T-helper 2 cell (primary cell): Measurements from ENCODE around the gene MTMR6.

Experiments
- DNase-seq, 5 experiments: peaks; one replicate each; pipeline versions ENCODE4 v3.0.0 to v3.0.0-alpha.2; 2012 to 2022

MTMR6 gene

GRCh38 chr13:25276748-25277147 is 10.5 kb downstream of the MTMR6 start:
- DNase-seq = peak in 1 of 5 experiments; percentile 32

- no peak for DNase-seq
Observed at GRCh38 chr13:25268561-25268960, 18.7 kb downstream of the MTMR6 start.

GRCh38 chr13:25267715-25268114 is 19.6 kb downstream of the MTMR6 start:
- DNase-seq = peak in 1 of 5 experiments; percentile 30

GRCh38 chr13:25266706-25267105 is 20.6 kb downstream of the MTMR6 start:
- no peak for DNase-seq

GRCh38 chr13:25262261-25262660 is 25.0 kb downstream of the MTMR6 start:
- DNase-seq = no peak

- DNase-seq = no peak
Observed at GRCh38 chr13:25253702-25254101, 33.6 kb downstream of the MTMR6 start.

- no peak for DNase-seq
Observed at GRCh38 chr13:25252752-25253151, 34.5 kb downstream of the MTMR6 start.

- DNase-seq = no peak
Observed at GRCh38 chr13:25252225-25252624, 35.1 kb downstream of the MTMR6 start.

- peak in 1 of 5 experiments; percentile 13 for DNase-seq
Observed at GRCh38 chr13:25249001-25249543, 38.2 kb downstream of the MTMR6 start.

- no peak for DNase-seq
Observed at GRCh38 chr13:25248071-25248470, 39.2 kb downstream of the MTMR6 start.

GRCh38 chr13:25247360-25247759 is 39.9 kb downstream of the MTMR6 start:
- no peak for DNase-seq

GRCh38 chr13:25244123-25244522 is 43.2 kb downstream of the MTMR6 start:
- no peak for DNase-seq

- DNase-seq = no peak
Observed at GRCh38 chr13:25242956-25243355, 44.3 kb downstream of the MTMR6 start.

- no peak for DNase-seq
Observed at GRCh38 chr13:25241007-25241406, 46.3 kb downstream of the MTMR6 start.

GRCh38 chr13:25237083-25237482 is 50.2 kb downstream of the MTMR6 start:
- no peak for DNase-seq

- no peak for DNase-seq
Observed at GRCh38 chr13:25233861-25234260, 53.4 kb downstream of the MTMR6 start.

- peak in 1 of 5 experiments; percentile 27 for DNase-seq
Observed at GRCh38 chr13:25232937-25233515, 54.3 kb downstream of the MTMR6 start.

- no peak for DNase-seq
Observed at GRCh38 chr13:25231517-25231916, 55.8 kb downstream of the MTMR6 start.

GRCh38 chr13:25227690-25228089 is 59.6 kb downstream of the MTMR6 start:
- no peak for DNase-seq

GRCh38 chr13:25225970-25226369 is 61.3 kb downstream of the MTMR6 start:
- no peak for DNase-seq

GRCh38 chr13:25224151-25224550 is 63.1 kb downstream of the MTMR6 start:
- no peak for DNase-seq

GRCh38 chr13:25222740-25223139 is 64.5 kb downstream of the MTMR6 start:
- no peak for DNase-seq

- no peak for DNase-seq
Observed at GRCh38 chr13:25218019-25218418, 69.3 kb downstream of the MTMR6 start.

GRCh38 chr13:25217023-25217885 is 70.0 kb downstream of the MTMR6 start:
- peak in 1 of 5 experiments; percentile 9 for DNase-seq
